Retina (tissue), 1 donor: ENCODE measurements around the gene KYAT1.

Source experiments
- DNase-seq: peaks from one replicate; pipeline ENCODE4 v3.0.0-alpha.2; 2016

Gene KYAT1

GRCh38 chr9:128835246-128836210 lies 46.2 kb downstream of the KYAT1 start:
- DNase-seq: no peak

GRCh38 chr9:128833696-128834095 lies 48.1 kb downstream of the KYAT1 start:
- no peak for DNase-seq

GRCh38 chr9:128829477-128830251 lies 52.1 kb downstream of the KYAT1 start, which contains the start of gene SPOUT1:
Gene SPOUT1 (minus strand): TSS chr9:128829794. CDS start chr9:128829780, 14 bp downstream.
- peak; percentile 97 for DNase-seq

GRCh38 chr9:128828719-128829452 lies 52.9 kb downstream of the KYAT1 start:
- no peak for DNase-seq

GRCh38 chr9:128828267-128828666 lies 53.5 kb downstream of the KYAT1 start:
- no peak for DNase-seq

GRCh38 chr9:128825923-128826700 lies 55.6 kb downstream of the KYAT1 start:
- DNase-seq: no peak

GRCh38 chr9:128824911-128825310 lies 56.8 kb downstream of the KYAT1 start:
- no peak for DNase-seq

- DNase-seq: no peak
Observed at GRCh38 chr9:128823903-128824406, 57.8 kb downstream of the KYAT1 start.

- no peak for DNase-seq
Observed at GRCh38 chr9:128823362-128823902, 58.3 kb downstream of the KYAT1 start.

- no peak for DNase-seq
Observed at GRCh38 chr9:128822407-128823042, 59.2 kb downstream of the KYAT1 start.

GRCh38 chr9:128821584-128822406 lies 60.0 kb downstream of the KYAT1 start:
- DNase-seq: no peak

GRCh38 chr9:128820665-128821583 lies 60.8 kb downstream of the KYAT1 start:
- no peak for DNase-seq

- DNase-seq: peak; percentile 57
Observed at GRCh38 chr9:128819716-128820664, 61.8 kb downstream of the KYAT1 start.

GRCh38 chr9:128818839-128819715 lies 62.7 kb downstream of the KYAT1 start:
- DNase-seq: peak; percentile 70

GRCh38 chr9:128818099-128818838 lies 63.5 kb downstream of the KYAT1 start, which contains the start of gene ENDOG:
Gene ENDOG (plus strand): TSS chr9:128818500. CDS start chr9:128818685, 185 bp downstream.
- DNase-seq: peak; percentile 97

- DNase-seq: no peak
Observed at GRCh38 chr9:128810873-128811272, 70.9 kb downstream of the KYAT1 start.
